CD14-positive monocyte (primary cell): Measurements from ENCODE around the gene TCF4. TPM values are rescaled to one million over a fixed set of nuclear protein-coding genes. Genes with fewer than 3 reads are reported as not detected.

Experiments
- DNase-seq, 3 donors: peaks; one replicate each; pipeline ENCODE4 v3.0.0-alpha.2; 2011 to 2022
- H2AFZ ChIP-seq: 2 replicates; pipeline ENCODE4 v1.6.0; 2012; ENCODE audit warnings: mild to moderate bottlenecking, low read depth, low read length, inconsistent platforms; ENCODE audit not compliant: insufficient read depth, poor library complexity, severe bottlenecking
- H3K27ac ChIP-seq, 2 donors: 1 replicate in 1 of 2; 2 replicates in 1 of 2; pipeline ENCODE4 v1.5.1; 2012 to 2013; ENCODE audit warnings: low read length in 2 of 2, control low read depth in 1 of 2, inconsistent platforms in 1 of 2, low read depth in 1 of 2, mild to moderate bottlenecking in 1 of 2
- H3K27me3 ChIP-seq, 2 donors: one replicate each; pipeline versions ENCODE4 v1.6.0 to v1.6.1; 2011 to 2013; ENCODE audit warnings: low read length in 2 of 2; ENCODE audit not compliant: control insufficient read depth in 2 of 2, insufficient read depth in 2 of 2
- H3K36me3 ChIP-seq, 2 donors: replicated peaks in 1 of 2; 1 replicate in 1 of 2; 2 replicates in 1 of 2; pipeline versions ENCODE4 v1.5.1 to v1.6.1; 2012 to 2013; ENCODE audit warnings: low read length in 2 of 2, control low read depth in 1 of 2, inconsistent platforms in 1 of 2, mild to moderate bottlenecking in 1 of 2; ENCODE audit not compliant: insufficient read depth in 2 of 2, control insufficient read depth in 1 of 2
- H3K4me1 ChIP-seq, 2 donors: 1 replicate in 1 of 2; 2 replicates in 1 of 2; pipeline versions ENCODE4 v1.5.1 to v1.6.1; 2012 to 2013; ENCODE audit warnings: low read length in 2 of 2, control low read depth in 1 of 2, inconsistent platforms in 1 of 2, mild to moderate bottlenecking in 1 of 2, moderate library complexity in 1 of 2; ENCODE audit not compliant: insufficient read depth in 2 of 2, control insufficient read depth in 1 of 2
- H3K4me2 ChIP-seq: replicated peaks from 2 replicates; pipeline ENCODE3; 2012; ENCODE audit warnings: low read length, moderate library complexity, mild to moderate bottlenecking; ENCODE audit not compliant: poor library complexity, severe bottlenecking; ENCODE audit errors: extremely low read depth
- H3K4me3 ChIP-seq, 3 experiments: fragments of 200-600 bp in 1 of 3; sonication (generic) in 1 of 3; replicated peaks in 1 of 3; 1 replicate in 2 of 3; 2 replicates in 1 of 3; pipeline ENCODE4 v1.5.1; 2011 to 2013; ENCODE audit warnings: low read length in 3 of 3, mild to moderate bottlenecking in 3 of 3, control low read depth in 2 of 3, low read depth in 2 of 3, inconsistent platforms in 1 of 3, moderate library complexity in 1 of 3
- H3K79me2 ChIP-seq: 2 replicates; pipeline ENCODE4 v1.6.0; 2012; ENCODE audit warnings: mild to moderate bottlenecking, control low read depth, inconsistent platforms, low read length, moderate library complexity; ENCODE audit not compliant: insufficient read depth
- H3K9ac ChIP-seq: 2 replicates; pipeline ENCODE4 v1.6.0; 2017; ENCODE audit warnings: low read length, mild to moderate bottlenecking; ENCODE audit not compliant: insufficient read depth, poor library complexity, severe bottlenecking
- H3K9me3 ChIP-seq, 2 donors: replicated peaks in 1 of 2; 1 replicate in 1 of 2; 2 replicates in 1 of 2; pipeline versions ENCODE4 v1.5.1 to v1.6.1; 2012 to 2013; ENCODE audit warnings: low read length in 2 of 2, control low read depth in 1 of 2; ENCODE audit not compliant: control insufficient read depth in 1 of 2, insufficient read depth in 1 of 2
- H4K20me1 ChIP-seq: 2 replicates; pipeline ENCODE4 v1.6.0; 2012; ENCODE audit warnings: mild to moderate bottlenecking, low read length, control low read depth, moderate library complexity; ENCODE audit not compliant: insufficient read depth
- H3K27ac Mint-ChIP-seq, 7 donors: one replicate each; pipeline ENCODE4 v1.8.0; 2020; ENCODE audit warnings: mild to moderate bottlenecking in 7 of 7, mixed read lengths in 7 of 7, moderate library complexity in 6 of 7, inconsistent platforms in 2 of 7
- H3K27me3 Mint-ChIP-seq, 3 donors: one replicate each; pipeline ENCODE4 v1.8.0; 2021 to 2022; ENCODE audit warnings: low read depth in 3 of 3, mild to moderate bottlenecking in 3 of 3, mixed read lengths in 3 of 3, moderate library complexity in 3 of 3, inconsistent platforms in 1 of 3
- H3K36me3 Mint-ChIP-seq, 2 donors: one replicate each; pipeline ENCODE4 v1.8.0; 2020; ENCODE audit warnings: mixed read lengths in 2 of 2, inconsistent platforms in 1 of 2, mild to moderate bottlenecking in 1 of 2
- H3K4me1 Mint-ChIP-seq: one replicate; pipeline ENCODE4 v1.8.0; 2020; ENCODE audit warnings: mild to moderate bottlenecking, mixed read lengths
- H3K4me3 Mint-ChIP-seq, 2 donors: one replicate each; pipeline ENCODE4 v1.8.0; 2020; ENCODE audit warnings: mild to moderate bottlenecking in 2 of 2, mixed read lengths in 2 of 2, moderate library complexity in 1 of 2
- H3K9me3 Mint-ChIP-seq, 7 donors: one replicate each; pipeline ENCODE4 v1.8.0; 2020 to 2022; ENCODE audit warnings: mixed read lengths in 7 of 7, mild to moderate bottlenecking in 6 of 7, moderate library complexity in 6 of 7, inconsistent platforms in 2 of 7
- WGBS: methylation state at CpG from one replicate; pipeline ENCODE4 v1.1.5; 2013; ENCODE audit warnings: missing lambda C conversion rate; ENCODE audit not compliant: insufficient coverage; 5-methylcytosine and 5-hydroxymethylcytosine counted together
- intact Hi-C, 2 donors: fragments of 100-400 bp; cut with micrococcal nuclease; formaldehyde crosslinking; loops; one replicate each; pipeline versions ENCODE4 v1.15.0 to v1.15.1; 2023
- polyA plus RNA-seq, 3 donors: library from polyadenylated mRNA; depleted of rRNA in 1 of 3; unstranded in 2 of 3; stranded (reverse) in 1 of 3; fragments of 300-500 nt in 2 of 3; fragments of >200 nt in 1 of 3; fragmentation: Illumina TruSeq in 2 of 3; gene quantifications; 1 replicate in 2 of 3; 2 replicates in 1 of 3; pipeline ENCODE4 v1.2.3, GENCODE V29; 2012 to 2021
- TF ChIP-seq, protein P1 (sequence below): fragments of 200-600 bp; IDR thresholded peaks from one replicate; pipeline ENCODE4 v1.8.0; 2022; ENCODE audit warnings: antibody characterized with exemption, mild to moderate bottlenecking

The TCF4 gene
- polyA plus RNA-seq, 3 donors = 5.9 to 12.9 (median 10.7) TPM

DNA sequence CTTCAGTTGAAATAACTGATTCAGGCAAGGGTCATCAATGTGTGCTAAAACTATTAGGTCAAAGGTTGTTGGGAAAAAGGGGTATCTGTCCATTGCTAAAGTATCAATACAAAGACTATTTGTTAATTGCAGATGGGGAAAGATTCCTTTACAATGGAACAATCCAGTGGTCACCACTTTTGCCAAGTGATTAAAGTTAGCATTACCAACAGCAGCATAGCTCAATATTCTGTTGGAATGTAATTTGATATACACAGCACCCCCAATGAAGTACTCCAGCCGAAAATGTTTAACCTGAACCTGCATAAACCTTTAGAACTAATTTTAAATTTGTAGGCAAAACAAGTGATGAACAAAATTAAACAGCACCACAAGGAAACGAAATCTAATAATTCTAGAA is 191.0 kb downstream of the TCF4 start:
- no peaks in the 10 kb centered on the region for H3K9me3 ChIP-seq
- H3K9me3 Mint-ChIP-seq = peaks cover 0 to 2% (median 0%) of the 10 kb centered on the region in 7 donors
- no peaks in the 10 kb centered on the region for H4K20me1 ChIP-seq
- intact Hi-C loops = no loop called here
- H3K36me3 ChIP-seq = no peaks in the 10 kb centered on the region
- no peak overlapping the region for H3K4me3 ChIP-seq
- no peak overlapping the region for H3K4me2 ChIP-seq
- peaks cover 0 to 2% (median 1%) of the 10 kb centered on the region in 3 donors for H3K27me3 Mint-ChIP-seq
- DNase-seq = no peak
- H3K4me1 Mint-ChIP-seq = peaks cover 11% of the 10 kb centered on the region
- no peak overlapping the region for H2AFZ ChIP-seq
- no CpG with 5 or more reads among the region's 2 CpGs for WGBS
- no peaks in the 10 kb centered on the region for H3K79me2 ChIP-seq
- H3K4me1 ChIP-seq = no peaks in the 10 kb centered on the region
- peaks cover 0 to 3% of the 10 kb centered on the region in 2 donors for H3K36me3 Mint-ChIP-seq
- no peak overlapping the region for H3K9ac ChIP-seq
- H3K4me3 Mint-ChIP-seq = no peak overlapping the region
- no peaks in the 10 kb centered on the region for H3K27me3 ChIP-seq
- TF ChIP-seq, protein P1, sequence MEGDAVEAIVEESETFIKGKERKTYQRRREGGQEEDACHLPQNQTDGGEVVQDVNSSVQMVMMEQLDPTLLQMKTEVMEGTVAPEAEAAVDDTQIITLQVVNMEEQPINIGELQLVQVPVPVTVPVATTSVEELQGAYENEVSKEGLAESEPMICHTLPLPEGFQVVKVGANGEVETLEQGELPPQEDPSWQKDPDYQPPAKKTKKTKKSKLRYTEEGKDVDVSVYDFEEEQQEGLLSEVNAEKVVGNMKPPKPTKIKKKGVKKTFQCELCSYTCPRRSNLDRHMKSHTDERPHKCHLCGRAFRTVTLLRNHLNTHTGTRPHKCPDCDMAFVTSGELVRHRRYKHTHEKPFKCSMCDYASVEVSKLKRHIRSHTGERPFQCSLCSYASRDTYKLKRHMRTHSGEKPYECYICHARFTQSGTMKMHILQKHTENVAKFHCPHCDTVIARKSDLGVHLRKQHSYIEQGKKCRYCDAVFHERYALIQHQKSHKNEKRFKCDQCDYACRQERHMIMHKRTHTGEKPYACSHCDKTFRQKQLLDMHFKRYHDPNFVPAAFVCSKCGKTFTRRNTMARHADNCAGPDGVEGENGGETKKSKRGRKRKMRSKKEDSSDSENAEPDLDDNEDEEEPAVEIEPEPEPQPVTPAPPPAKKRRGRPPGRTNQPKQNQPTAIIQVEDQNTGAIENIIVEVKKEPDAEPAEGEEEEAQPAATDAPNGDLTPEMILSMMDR = no peak
- no peak overlapping the region for H3K27ac ChIP-seq
- no peak overlapping the region for H3K27ac Mint-ChIP-seq

DNA sequence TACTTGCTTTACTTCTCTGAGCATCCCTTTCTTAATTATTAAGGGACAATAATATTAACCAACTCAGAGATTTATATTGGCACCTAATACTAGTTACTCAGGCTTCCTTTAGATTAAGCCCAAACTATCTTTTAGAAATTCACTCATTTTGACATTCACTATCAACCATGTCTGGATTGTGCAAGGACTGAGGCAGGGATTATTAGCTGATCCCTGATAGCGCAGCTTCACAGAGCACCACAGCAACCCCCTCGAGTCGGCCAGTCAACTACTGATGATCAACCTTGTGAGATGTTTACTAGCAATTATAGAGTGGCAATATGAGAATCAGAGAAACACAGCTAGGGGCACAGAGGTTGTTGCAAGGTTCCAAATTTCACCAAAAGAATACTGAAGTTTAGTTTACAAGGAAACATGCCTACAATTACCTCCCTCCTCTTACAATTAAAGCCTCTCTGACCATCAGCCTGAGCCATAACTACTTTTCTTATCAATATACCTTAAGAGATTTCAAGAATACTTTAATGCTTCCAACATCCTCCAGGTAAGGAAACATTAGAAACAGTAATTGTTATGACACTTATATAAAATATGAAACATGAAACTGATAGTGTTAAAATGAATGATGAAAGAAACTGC is 191.6 kb downstream of the TCF4 start:
- Histone ChIP-seq H3K9ac (no peak overlapping the region), H3K4me3 (no peak overlapping the region), H3K4me1 (no peaks in the 10 kb centered on the region), H3K79me2 (no peaks in the 10 kb centered on the region), H3K9me3 (no peaks in the 10 kb centered on the region), H2AFZ (no peak overlapping the region), H3K36me3 (no peaks in the 10 kb centered on the region), H3K4me2 (no peak overlapping the region), H3K27ac (no peak overlapping the region), H4K20me1 (no peaks in the 10 kb centered on the region), H3K27me3 (no peaks in the 10 kb centered on the region)
- 80% methylated on average over 1 of the region's 3 CpGs for WGBS
- Mint-ChIP-seq H3K4me1 (peaks cover 7% of the 10 kb centered on the region), H3K36me3 (no peaks in the 10 kb centered on the region), H3K27ac (no peak overlapping the region), H3K9me3 (peaks cover 0 to 2% (median 0%) of the 10 kb centered on the region in 7 donors), H3K4me3 (no peak overlapping the region), H3K27me3 (peaks cover 0 to 2% (median 1%) of the 10 kb centered on the region in 3 donors)
- intact Hi-C loops = no loop called here
- DNase-seq = no peak
- TF ChIP-seq, protein P1 = no peak
